Measurements from ENCODE around the gene CSF2.

CSF2 gene

DNA sequence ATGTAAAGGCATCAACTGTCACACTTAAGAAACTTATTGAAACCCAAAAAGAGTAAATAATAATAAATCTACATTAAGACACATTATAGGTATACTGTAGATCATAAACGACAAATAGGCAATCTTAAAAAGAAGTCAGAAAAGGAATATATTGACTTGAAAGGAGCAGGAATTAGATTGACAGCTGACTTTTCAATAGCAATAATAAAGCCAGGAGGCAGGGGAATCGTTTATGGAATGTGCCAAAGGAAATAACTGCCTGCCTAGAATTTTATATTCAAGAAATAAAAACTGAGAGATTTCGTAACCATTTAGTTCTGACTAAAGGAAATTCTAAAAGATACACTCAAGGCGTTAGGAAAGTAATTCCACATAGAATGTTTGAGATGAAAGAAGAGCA, 40.5 kb upstream of the CSF2 start:
- Histone ChIP-seq H3K36me3 (no peaks in the 10 kb centered on the region), H3K9me3 (no peaks in the 10 kb centered on the region), H4K20me1 (no peaks in the 10 kb centered on the region), H3K4me3 (no peak overlapping the region), H3K9ac (no peak overlapping the region), H3K27ac (no peak overlapping the region), H3K27me3 (no peaks in the 10 kb centered on the region), H3K4me1 (no peaks in the 10 kb centered on the region), H3K4me2 (no peak overlapping the region)
- TF ChIP-seq Cebpa-rat (IDR thresholded peaks at IDR 0.05): no peak

DNA sequence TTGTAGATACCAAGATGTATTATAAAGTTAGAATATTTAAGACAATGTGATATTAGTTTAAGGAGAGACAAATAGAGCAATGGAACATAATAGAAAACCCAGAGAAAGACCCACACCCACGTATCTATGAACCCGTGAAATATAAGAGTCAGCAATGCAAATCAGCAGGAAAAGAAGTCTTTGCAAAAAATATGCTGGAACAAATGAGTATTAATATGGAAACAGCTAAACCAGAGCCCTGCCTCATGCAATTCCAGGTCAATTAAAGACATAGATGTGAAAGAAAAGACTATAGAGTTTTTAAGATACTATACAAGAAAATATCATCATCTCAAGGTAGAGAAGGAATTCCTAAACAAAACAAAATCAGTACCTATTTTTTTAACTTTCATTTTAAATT, 36.2 kb upstream of the CSF2 start:
- no peaks in the 10 kb centered on the region for H3K27me3 ChIP-seq
- no peaks in the 10 kb centered on the region for H4K20me1 ChIP-seq
- H3K9me3 ChIP-seq: no peaks in the 10 kb centered on the region
- H3K9ac ChIP-seq: no peak overlapping the region
- TF ChIP-seq Cebpa-rat (IDR thresholded peaks at IDR 0.05): no peak
- H3K4me2 ChIP-seq: no peak overlapping the region
- no peaks in the 10 kb centered on the region for H3K36me3 ChIP-seq
- no peaks in the 10 kb centered on the region for H3K4me1 ChIP-seq
- no peak overlapping the region for H3K4me3 ChIP-seq
- H3K27ac ChIP-seq: no peak overlapping the region

DNA sequence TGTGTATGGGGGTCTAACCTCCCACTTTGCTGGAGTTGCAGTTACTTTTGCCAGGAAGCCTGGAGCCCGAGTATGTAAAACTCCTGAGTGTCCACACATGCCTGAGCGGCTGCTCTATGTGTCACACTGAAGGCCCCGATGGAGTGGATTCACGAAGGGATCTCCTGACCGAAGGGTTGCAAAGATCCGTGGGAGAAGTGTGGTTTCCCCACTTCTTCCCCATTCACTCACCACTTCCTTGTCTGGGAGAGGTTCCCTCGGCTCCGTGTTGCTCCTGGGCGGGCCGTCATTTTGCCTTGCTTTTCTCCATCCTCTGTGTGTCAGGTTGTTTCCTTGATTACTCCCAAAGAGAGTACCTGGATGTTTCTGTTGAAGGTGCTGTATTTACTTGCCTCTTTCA, 29.4 kb upstream of the CSF2 start:
- no peaks in the 10 kb centered on the region for H3K27me3 ChIP-seq
- H3K4me2 ChIP-seq: no peak overlapping the region
- H3K36me3 ChIP-seq: no peaks in the 10 kb centered on the region
- H3K9ac ChIP-seq: no peak overlapping the region
- H3K4me1 ChIP-seq: no peaks in the 10 kb centered on the region
- H3K9me3 ChIP-seq: peaks cover 19% of the 10 kb centered on the region
- H3K27ac ChIP-seq: no peak overlapping the region
- no peak for TF ChIP-seq Cebpa-rat (IDR thresholded peaks at IDR 0.05)
- H3K4me3 ChIP-seq: no peak overlapping the region
- H4K20me1 ChIP-seq: no peaks in the 10 kb centered on the region

DNA sequence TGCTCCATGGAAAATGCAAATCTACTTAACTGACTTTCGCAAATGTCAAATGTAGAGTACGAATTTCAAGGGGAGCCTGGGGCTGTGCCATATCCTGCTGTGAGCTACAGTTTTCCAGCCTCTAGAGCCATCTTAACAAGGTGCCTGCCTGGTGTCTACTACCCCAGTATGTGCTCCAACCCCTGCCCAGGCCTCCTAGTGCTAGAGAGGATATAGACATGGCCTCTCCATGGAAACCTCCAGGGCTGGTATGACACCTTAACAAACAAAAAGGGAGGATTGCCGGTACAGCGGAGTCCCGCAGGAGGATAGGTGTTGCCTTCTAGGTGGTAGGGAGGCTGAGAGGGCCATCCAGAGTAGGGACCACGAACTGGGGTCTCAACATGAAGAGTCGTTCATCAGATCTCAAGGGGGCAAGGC, 26.7 kb upstream of the CSF2 start:
- H4K20me1 ChIP-seq: no peaks in the 10 kb centered on the region
- peaks cover 19% of the 10 kb centered on the region for H3K9me3 ChIP-seq
- no peak overlapping the region for H3K4me2 ChIP-seq
- no peak for TF ChIP-seq Cebpa-rat (IDR thresholded peaks at IDR 0.05)
- no peaks in the 10 kb centered on the region for H3K4me1 ChIP-seq
- no peak overlapping the region for H3K4me3 ChIP-seq
- H3K36me3 ChIP-seq: no peaks in the 10 kb centered on the region
- no peak overlapping the region for H3K9ac ChIP-seq
- H3K27me3 ChIP-seq: no peaks in the 10 kb centered on the region
- no peak overlapping the region for H3K27ac ChIP-seq

DNA sequence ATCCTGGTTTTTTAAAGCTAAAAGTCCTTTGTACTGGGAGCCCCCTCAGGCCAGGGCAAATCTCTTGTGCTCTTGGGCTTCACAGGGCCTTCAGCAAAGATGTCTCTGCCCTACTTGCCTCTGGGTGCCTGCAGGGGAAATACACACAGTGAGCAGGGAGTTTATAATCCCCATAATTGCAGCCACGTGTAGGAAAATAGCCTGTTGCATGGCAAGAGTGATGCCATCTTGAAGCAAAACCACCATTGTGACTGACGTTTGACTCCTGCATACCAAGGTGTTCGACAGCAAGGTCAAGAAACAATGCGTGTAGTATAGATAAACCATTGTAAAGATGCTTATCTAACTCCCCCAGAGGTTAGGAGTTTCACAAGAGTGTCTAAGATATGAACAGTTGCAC, 24.5 kb upstream of the CSF2 start:
- no peak for TF ChIP-seq Cebpa-rat (IDR thresholded peaks at IDR 0.05)
- no peak overlapping the region for H3K27ac ChIP-seq
- H3K36me3 ChIP-seq: no peaks in the 10 kb centered on the region
- H3K4me2 ChIP-seq: no peak overlapping the region
- no peak overlapping the region for H3K9ac ChIP-seq
- peaks cover 4% of the 10 kb centered on the region; the same call in 1 of the 2 replicates for H3K9me3 ChIP-seq
- no peaks in the 10 kb centered on the region for H3K4me1 ChIP-seq
- H3K27me3 ChIP-seq: no peaks in the 10 kb centered on the region
- H4K20me1 ChIP-seq: no peaks in the 10 kb centered on the region
- no peak overlapping the region for H3K4me3 ChIP-seq

DNA sequence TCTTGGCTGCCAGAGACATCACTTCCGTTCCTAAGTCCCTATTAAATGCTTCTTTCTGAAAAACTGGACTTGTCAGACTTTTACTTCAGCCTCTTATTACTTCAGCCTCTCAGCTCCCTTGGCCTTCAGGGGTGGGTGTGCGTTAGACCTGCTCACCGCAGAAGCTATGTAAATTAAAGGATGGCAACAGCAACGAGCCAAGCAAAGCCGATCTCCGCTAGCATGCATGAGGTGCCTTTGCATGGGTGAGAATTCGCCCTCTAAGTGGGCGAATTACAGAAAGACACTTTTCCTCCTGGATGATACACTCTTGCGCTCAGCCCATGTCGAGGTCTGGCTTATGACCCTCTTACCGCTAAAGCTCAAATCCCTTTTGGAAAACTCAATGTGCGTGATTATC, 24.0 kb upstream of the CSF2 start:
- Histone ChIP-seq H3K9ac (no peak overlapping the region), H4K20me1 (no peaks in the 10 kb centered on the region), H3K27me3 (no peaks in the 10 kb centered on the region), H3K27ac (no peak overlapping the region), H3K9me3 (no peaks in the 10 kb centered on the region), H3K4me1 (no peaks in the 10 kb centered on the region), H3K4me2 (no peak overlapping the region), H3K4me3 (no peak overlapping the region), H3K36me3 (no peaks in the 10 kb centered on the region)
- TF ChIP-seq Cebpa-rat (IDR thresholded peaks at IDR 0.05): no peak

DNA sequence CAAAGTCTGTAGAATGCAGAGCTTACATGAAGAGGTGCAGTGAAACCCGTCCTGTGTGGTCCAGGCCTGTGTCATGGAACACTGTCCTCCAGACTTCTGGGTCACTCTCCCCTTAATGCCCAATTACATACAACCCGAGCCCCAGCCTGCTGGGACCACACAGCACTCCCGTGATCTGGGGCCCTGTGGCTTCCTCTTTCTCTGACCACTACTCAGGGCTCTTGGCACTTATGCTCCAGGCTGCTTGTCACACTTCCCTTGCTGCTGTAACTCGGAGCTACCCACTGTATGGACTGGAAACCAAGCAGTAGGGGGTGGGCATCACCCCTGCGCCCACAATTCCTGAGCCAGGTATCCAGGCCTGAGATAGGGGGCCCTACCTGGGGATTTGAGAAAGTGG, 23.5 kb upstream of the CSF2 start:
- no peaks in the 10 kb centered on the region; the same call in 1 of the 2 replicates for H3K4me1 ChIP-seq
- TF ChIP-seq Cebpa-rat (IDR thresholded peaks at IDR 0.05): no peak
- H3K9me3 ChIP-seq: no peaks in the 10 kb centered on the region
- H3K9ac ChIP-seq: no peak overlapping the region
- no peak overlapping the region for H3K27ac ChIP-seq
- no peaks in the 10 kb centered on the region for H3K27me3 ChIP-seq
- no peak overlapping the region for H3K4me2 ChIP-seq
- H3K4me3 ChIP-seq: no peak overlapping the region
- no peaks in the 10 kb centered on the region for H4K20me1 ChIP-seq
- H3K36me3 ChIP-seq: no peaks in the 10 kb centered on the region

DNA sequence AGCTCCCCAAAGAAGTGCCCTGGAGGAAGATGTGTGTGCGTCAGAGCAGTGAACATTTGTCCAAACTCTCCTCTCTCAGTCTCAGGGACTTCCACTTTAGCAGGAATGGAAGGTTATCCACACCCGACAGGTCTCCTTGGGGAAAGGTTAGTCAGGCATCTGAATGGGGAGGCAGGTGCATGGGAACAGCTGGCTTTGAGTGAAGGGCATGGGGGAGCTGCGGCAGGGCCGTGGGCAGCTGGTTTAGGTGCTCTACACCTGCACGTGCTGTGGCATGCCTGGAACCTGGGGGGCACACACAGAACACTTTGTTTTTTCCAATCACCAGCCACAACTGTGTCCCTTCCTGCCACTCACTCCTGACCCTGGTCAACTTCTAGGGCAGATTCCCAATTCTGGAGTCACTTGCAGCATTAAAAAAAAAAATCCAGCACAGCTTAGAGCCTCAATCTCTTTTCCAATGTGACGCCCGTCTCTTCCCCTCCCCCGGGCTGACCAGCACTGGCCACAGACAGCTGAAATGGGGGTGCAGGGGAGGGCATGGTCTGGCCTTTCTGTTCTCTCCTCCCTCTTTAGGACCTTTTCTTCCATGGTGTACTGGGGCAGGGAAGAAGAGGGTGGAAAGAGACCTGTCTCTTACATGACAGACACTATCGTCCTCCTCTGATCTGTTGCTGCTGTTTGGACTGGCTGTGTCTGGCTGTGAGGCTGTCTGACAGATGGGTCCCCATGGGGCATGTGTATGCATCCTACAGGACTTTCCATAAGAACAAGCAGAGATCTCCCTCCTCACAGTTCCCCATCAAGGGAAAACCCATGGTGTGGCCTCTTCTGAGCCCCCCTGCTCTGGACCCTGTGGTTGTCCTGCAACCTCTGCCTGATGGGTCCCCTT, 22.7 kb upstream of the CSF2 start:
- Histone ChIP-seq H3K27ac (no peak overlapping the region), H3K4me1 (peaks cover 7% of the 10 kb centered on the region), H4K20me1 (no peaks in the 10 kb centered on the region), H3K9ac (no peak overlapping the region), H3K4me2 (no peak overlapping the region), H3K36me3 (no peaks in the 10 kb centered on the region), H3K9me3 (no peaks in the 10 kb centered on the region), H3K27me3 (no peaks in the 10 kb centered on the region), H3K4me3 (no peak overlapping the region)
- no peak for TF ChIP-seq Cebpa-rat (IDR thresholded peaks at IDR 0.05)

DNA sequence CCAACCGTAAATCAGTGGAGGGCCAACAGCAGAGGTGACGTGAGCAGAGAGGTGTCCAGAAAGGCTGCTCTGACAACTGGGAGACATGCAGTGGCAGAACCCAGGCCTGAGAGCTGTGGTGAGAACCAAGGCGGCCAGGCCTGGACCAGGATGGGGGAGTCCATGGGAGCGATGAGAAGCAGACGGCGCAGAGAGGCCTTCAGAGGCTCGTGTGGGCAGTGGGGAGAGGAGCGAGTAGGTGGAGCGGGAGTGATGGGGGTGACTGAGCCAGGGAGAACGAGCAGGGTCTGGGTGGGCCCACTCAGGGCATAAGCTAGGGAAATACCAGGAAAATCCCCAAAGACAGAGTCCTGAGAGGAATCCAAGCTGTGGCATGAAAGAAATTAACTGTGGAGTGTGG, 21.1 kb upstream of the CSF2 start:
- TF ChIP-seq Cebpa-rat (IDR thresholded peaks at IDR 0.05): no peak
- Histone ChIP-seq H3K9me3 (no peaks in the 10 kb centered on the region), H3K4me2 (no peak overlapping the region), H4K20me1 (no peaks in the 10 kb centered on the region), H3K4me3 (no peak overlapping the region), H3K27me3 (no peaks in the 10 kb centered on the region), H3K36me3 (no peaks in the 10 kb centered on the region), H3K27ac (no peak overlapping the region), H3K4me1 (peaks cover 23% of the 10 kb centered on the region), H3K9ac (no peak overlapping the region)

DNA sequence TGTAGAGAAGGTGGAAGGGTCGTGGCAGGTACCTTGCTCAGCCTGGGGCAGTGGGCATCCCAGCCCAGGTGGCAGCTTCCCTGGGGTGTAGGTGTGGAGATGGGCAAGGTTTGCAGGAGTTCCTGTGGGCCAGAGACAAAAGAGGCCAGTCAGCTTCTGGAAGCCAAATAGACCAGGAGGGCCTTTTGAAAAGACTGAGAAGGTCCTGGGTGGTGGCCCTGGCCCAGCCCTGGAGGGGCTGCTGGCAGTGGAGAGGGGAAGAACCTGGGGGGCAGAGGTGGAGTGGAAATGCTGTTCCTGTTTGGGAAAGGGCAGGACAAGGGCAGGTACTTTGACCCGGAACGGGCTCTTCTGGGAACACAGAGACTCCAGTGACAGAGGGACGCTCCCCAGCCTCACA, 20.1 kb upstream of the CSF2 start:
- no peaks in the 10 kb centered on the region for H3K27me3 ChIP-seq
- H3K9me3 ChIP-seq: no peaks in the 10 kb centered on the region
- H3K4me2 ChIP-seq: no peak overlapping the region
- H3K36me3 ChIP-seq: no peaks in the 10 kb centered on the region
- H4K20me1 ChIP-seq: no peaks in the 10 kb centered on the region
- H3K4me3 ChIP-seq: no peak overlapping the region
- peaks cover 29% of the 10 kb centered on the region for H3K4me1 ChIP-seq
- no peak overlapping the region for H3K9ac ChIP-seq
- no peak overlapping the region for H3K27ac ChIP-seq
- TF ChIP-seq Cebpa-rat (IDR thresholded peaks at IDR 0.05): no peak

Measured in BLaER1 (cell line).